SKM-1 treated with dmso at 0.1 percent for 144 hours (cell line): ENCODE data around the gene GGNBP2.

Experiments
- DNase-seq: peaks from one replicate; lab custom pipeline; 2025; ENCODE audit not compliant: unreplicated experiment; lab: John Stamatoyannopoulos, UW

GGNBP2 gene

GRCh38 chr17:36512641-36513040 lies 32.1 kb upstream of the GGNBP2 start:
- no peak for DNase-seq

GRCh38 chr17:36514856-36515255 lies 29.9 kb upstream of the GGNBP2 start:
- DNase-seq, result no peak

- no peak for DNase-seq
Measured at GRCh38 chr17:36515837-36516236, 28.9 kb upstream of the GGNBP2 start.

- no peak for DNase-seq
Measured at GRCh38 chr17:36523113-36523512, 21.6 kb upstream of the GGNBP2 start.

- DNase-seq, result no peak
Measured at GRCh38 chr17:36524428-36524876, 20.3 kb upstream of the GGNBP2 start.

- no peak for DNase-seq
Measured at GRCh38 chr17:36525113-36525512, 19.6 kb upstream of the GGNBP2 start.

- no peak for DNase-seq
Measured at GRCh38 chr17:36525888-36526287, 18.8 kb upstream of the GGNBP2 start.

GRCh38 chr17:36527621-36528250 lies 17.0 kb upstream of the GGNBP2 start:
- no peak for DNase-seq

GRCh38 chr17:36529121-36529520 lies 15.6 kb upstream of the GGNBP2 start:
- DNase-seq, result no peak

- DNase-seq, result no peak
Measured at GRCh38 chr17:36532435-36532975, 12.2 kb upstream of the GGNBP2 start.

GRCh38 chr17:36533935-36534839 lies 10.5 kb upstream of the GGNBP2 start:
- peak; percentile 24 for DNase-seq

- DNase-seq, result peak; percentile 88
Measured at GRCh38 chr17:36534840-36535668, 9.7 kb upstream of the GGNBP2 start, which contains the start of the genes MYO19 and PIGW. Gene MYO19 (minus strand): TSS chr17:36534868. CDS start chr17:36532538, 2,330 bp downstream. Gene PIGW (plus strand): TSS chr17:36534987. CDS start chr17:36537102, 2,115 bp downstream.

- no peak for DNase-seq
Measured at GRCh38 chr17:36535669-36536081, 9.0 kb upstream of the GGNBP2 start.

GRCh38 chr17:36540696-36541095 lies 4.0 kb upstream of the GGNBP2 start:
- DNase-seq, result no peak

- no peak for DNase-seq
Measured at GRCh38 chr17:36542755-36543154, 2.0 kb upstream of the GGNBP2 start.

- peak; percentile 20 for DNase-seq
Measured at GRCh38 chr17:36544044-36544306, 744 bp upstream of the GGNBP2 start.

- no peak for DNase-seq
Measured at GRCh38 chr17:36545077-36545464, 352 bp downstream of the GGNBP2 start.

- peak; percentile 92 for DNase-seq
Measured at GRCh38 chr17:36545465-36546417, 1.0 kb downstream of the GGNBP2 start.

- DNase-seq, result no peak
Measured at GRCh38 chr17:36546418-36547093, 1.8 kb downstream of the GGNBP2 start.
